ENCODE data around the gene SCAI. TPM values are rescaled to one million over a fixed set of nuclear protein-coding genes. Genes with fewer than 3 reads are reported as not detected.
"Not testable (repeated sequence)": the region's sequence is repeated elsewhere in the genome, so short reads cannot be mapped to it uniquely, and the experiment has no call there.

SCAI gene
- total RNA-seq, 1 donor from 2014 or later: 2.6 TPM

- DNase-seq (ENCODE audit: low spot score); ATAC-seq: not testable (repeated sequence)
These were observed 34.8 kb downstream of the SCAI start for GRCh38 chr9:125108541-125108940.

- ATAC-seq (no peak), DNase-seq (ENCODE audit: low spot score) (no peak)
These were observed 36.9 kb downstream of the SCAI start for GRCh38 chr9:125106285-125106893.

- no peak for ATAC-seq
- no peak for DNase-seq (ENCODE audit: low spot score)
These were observed 39.4 kb downstream of the SCAI start for GRCh38 chr9:125103770-125104460.

- ATAC-seq: no peak
- DNase-seq (ENCODE audit: low spot score): no peak
These were observed 40.3 kb downstream of the SCAI start for GRCh38 chr9:125103021-125103420.

- no peak for DNase-seq (ENCODE audit: low spot score)
- no peak for ATAC-seq
These were observed 42.5 kb downstream of the SCAI start for GRCh38 chr9:125100822-125101221.

- no peak for DNase-seq (ENCODE audit: low spot score)
- ATAC-seq: no peak
These were observed 43.5 kb downstream of the SCAI start for GRCh38 chr9:125099816-125100215.

GRCh38 chr9:125095821-125096443 lies 47.4 kb downstream of the SCAI start:
- DNase-seq (ENCODE audit: low spot score) (no peak), ATAC-seq (no peak)

GRCh38 chr9:125091121-125091520 lies 52.2 kb downstream of the SCAI start:
- no peak for DNase-seq (ENCODE audit: low spot score)
- ATAC-seq: no peak

GRCh38 chr9:125089331-125089730 lies 54.0 kb downstream of the SCAI start:
- ATAC-seq: no peak
- no peak for DNase-seq (ENCODE audit: low spot score)

- ATAC-seq: no peak
- DNase-seq (ENCODE audit: low spot score): no peak
These were observed 54.6 kb downstream of the SCAI start for GRCh38 chr9:125088752-125089151.

GRCh38 chr9:125085703-125086477 lies 57.4 kb downstream of the SCAI start:
- no peak for DNase-seq (ENCODE audit: low spot score)
- no peak for ATAC-seq

- DNase-seq (ENCODE audit: low spot score); ATAC-seq: not testable (repeated sequence)
These were observed 61.1 kb downstream of the SCAI start for GRCh38 chr9:125082197-125082596.

GRCh38 chr9:125080797-125081196 lies 62.5 kb downstream of the SCAI start:
- ATAC-seq; DNase-seq (ENCODE audit: low spot score): not testable (repeated sequence)

GRCh38 chr9:125079931-125080330 lies 63.4 kb downstream of the SCAI start:
- ATAC-seq (no peak), DNase-seq (ENCODE audit: low spot score) (no peak)

- ATAC-seq (no peak), DNase-seq (ENCODE audit: low spot score) (no peak)
These were observed 67.3 kb downstream of the SCAI start for GRCh38 chr9:125075997-125076396.

- ATAC-seq: no peak
These were observed 68.4 kb downstream of the SCAI start for GRCh38 chr9:125074976-125075375.

GRCh38 chr9:125066839-125067619 lies 76.3 kb downstream of the SCAI start:
- no peak for ATAC-seq
- no peak for DNase-seq (ENCODE audit: low spot score)

More at GRCh38 chr9:125074976-125075375, 68.4 kb downstream of the SCAI start:
- no peak for DNase-seq (ENCODE audit: low spot score)

- DNase-seq (ENCODE audit: low spot score): no peak
- ATAC-seq: no peak
These were observed 81.9 kb downstream of the SCAI start for GRCh38 chr9:125061391-125061790.

GRCh38 chr9:125049212-125050049 lies 93.9 kb downstream of the SCAI start:
- no peak for DNase-seq (ENCODE audit: low spot score)
- no peak for ATAC-seq

- no peak for ATAC-seq
- no peak for DNase-seq (ENCODE audit: low spot score)
These were observed 99.7 kb downstream of the SCAI start for GRCh38 chr9:125043631-125044030.
